Upper lobe of right lung (tissue), 1 donor: ENCODE measurements around the gene PABPC3. TPM values are rescaled to one million over a fixed set of nuclear protein-coding genes. Genes with fewer than 3 reads are reported as not detected.

Experiments used
- ATAC-seq: fragments of 200-7000 bp; cut with Tn5 transposase; one replicate; pipeline ENCODE4 v1.9.1; 2020; ENCODE audit warnings: mild to moderate bottlenecking, moderate library complexity
- DNase-seq: peaks from one replicate; pipeline ENCODE4 v3.0.0-alpha.2; 2020
- H3K27ac ChIP-seq: fragments of 200-600 bp; one replicate; pipeline ENCODE4 v1.8.0; 2022
- H3K27me3 ChIP-seq: fragments of 200-600 bp; one replicate; pipeline ENCODE4 v1.8.0; 2022; ENCODE audit warnings: mild to moderate bottlenecking
- H3K36me3 ChIP-seq: fragments of 200-600 bp; one replicate; pipeline ENCODE4 v1.8.0; 2022
- H3K4me1 ChIP-seq: fragments of 200-600 bp; one replicate; pipeline ENCODE4 v1.8.0; 2022
- H3K4me3 ChIP-seq: fragments of 200-600 bp; one replicate; pipeline ENCODE4 v1.8.0; 2022; ENCODE audit warnings: mild to moderate bottlenecking
- H3K9me3 ChIP-seq: fragments of 200-600 bp; one replicate; pipeline ENCODE4 v1.8.0; 2022
- intact Hi-C: fragments of 100-400 bp; cut with DNase I; formaldehyde crosslinking; loops from one replicate; pipeline ENCODE4 v1.11.0; 2022
- total RNA-seq: library from RNA; stranded (reverse); fragmentation: NEBNext Ultra II Directional; extraction: Animal tissue kit (Norgen Biotek cat#: 25700); gene quantifications from one replicate; pipeline ENCODE4 v1.2.1, GENCODE V29; 2021
- TF ChIP-seq, protein P1 (sequence below): fragments of 200-600 bp; IDR thresholded peaks from one replicate; pipeline ENCODE4 v1.8.0; 2022; ENCODE audit warnings: antibody characterized with exemption
- donor health status: DM: no; HTN: yes; CAD: no; lungs with severe emphysema.

The PABPC3 gene
- total RNA-seq, 1 donor from 2014 or later, result 0.12 TPM

DNA sequence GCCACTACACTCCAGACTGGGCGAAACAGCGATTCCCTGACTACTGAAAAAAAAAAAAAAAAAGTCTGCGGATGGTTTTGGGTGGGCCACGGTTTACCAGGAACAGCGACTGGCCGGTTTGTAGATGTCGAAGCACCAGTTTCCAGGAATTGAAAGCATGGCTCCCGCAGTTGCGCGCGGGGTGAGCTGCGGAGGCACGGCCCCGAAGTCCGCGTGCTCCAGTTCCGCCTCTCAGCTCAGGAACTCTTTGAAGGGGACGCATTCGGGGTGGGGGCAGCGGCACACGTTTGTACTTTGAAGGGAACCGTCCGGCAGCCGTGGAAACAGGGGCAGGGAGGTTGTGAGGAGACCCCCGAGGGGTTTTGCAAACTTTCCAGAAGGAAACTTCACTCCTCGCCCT lies 27.1 kb upstream of the PABPC3 start:
- no peak overlapping the region for H3K27ac ChIP-seq
- H3K4me3 ChIP-seq, result no peak overlapping the region
- intact Hi-C loops, result no loop called here
- H3K36me3 ChIP-seq, result no peaks in the 10 kb centered on the region
- peaks cover 13% of the 10 kb centered on the region for H3K27me3 ChIP-seq
- no peaks in the 10 kb centered on the region for H3K9me3 ChIP-seq
- TF ChIP-seq, protein P1, sequence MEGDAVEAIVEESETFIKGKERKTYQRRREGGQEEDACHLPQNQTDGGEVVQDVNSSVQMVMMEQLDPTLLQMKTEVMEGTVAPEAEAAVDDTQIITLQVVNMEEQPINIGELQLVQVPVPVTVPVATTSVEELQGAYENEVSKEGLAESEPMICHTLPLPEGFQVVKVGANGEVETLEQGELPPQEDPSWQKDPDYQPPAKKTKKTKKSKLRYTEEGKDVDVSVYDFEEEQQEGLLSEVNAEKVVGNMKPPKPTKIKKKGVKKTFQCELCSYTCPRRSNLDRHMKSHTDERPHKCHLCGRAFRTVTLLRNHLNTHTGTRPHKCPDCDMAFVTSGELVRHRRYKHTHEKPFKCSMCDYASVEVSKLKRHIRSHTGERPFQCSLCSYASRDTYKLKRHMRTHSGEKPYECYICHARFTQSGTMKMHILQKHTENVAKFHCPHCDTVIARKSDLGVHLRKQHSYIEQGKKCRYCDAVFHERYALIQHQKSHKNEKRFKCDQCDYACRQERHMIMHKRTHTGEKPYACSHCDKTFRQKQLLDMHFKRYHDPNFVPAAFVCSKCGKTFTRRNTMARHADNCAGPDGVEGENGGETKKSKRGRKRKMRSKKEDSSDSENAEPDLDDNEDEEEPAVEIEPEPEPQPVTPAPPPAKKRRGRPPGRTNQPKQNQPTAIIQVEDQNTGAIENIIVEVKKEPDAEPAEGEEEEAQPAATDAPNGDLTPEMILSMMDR, result no peak
- ATAC-seq (no peak), DNase-seq (no peak)
- H3K4me1 ChIP-seq, result no peaks in the 10 kb centered on the region

DNA sequence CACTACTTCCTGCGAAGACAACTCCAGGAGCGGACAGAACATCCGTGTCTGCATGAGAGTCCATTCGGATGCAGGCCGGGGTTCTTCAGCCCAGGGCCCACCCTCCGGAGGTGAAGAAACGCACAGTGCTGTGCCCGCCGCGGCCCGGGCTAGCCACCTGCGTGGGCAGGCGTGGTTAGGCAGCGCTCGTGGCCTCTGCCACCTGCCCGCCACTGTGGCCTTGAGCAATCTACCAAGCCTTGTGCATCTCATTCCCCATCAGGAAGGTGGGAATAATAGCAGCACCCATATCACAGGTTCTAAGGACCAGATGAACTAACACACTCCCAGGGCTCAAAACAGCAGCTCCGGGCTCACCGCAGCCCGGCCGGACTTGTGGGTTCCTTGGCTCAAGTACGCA lies 26.7 kb upstream of the PABPC3 start:
- Histone ChIP-seq H3K27ac (no peak overlapping the region), H3K4me3 (no peak overlapping the region), H3K9me3 (no peaks in the 10 kb centered on the region), H3K4me1 (no peaks in the 10 kb centered on the region), H3K36me3 (no peaks in the 10 kb centered on the region), H3K27me3 (peaks cover 16% of the 10 kb centered on the region)
- DNase-seq (no peak), ATAC-seq (peak; percentile 35)
- TF ChIP-seq, protein P1, result no peak
- intact Hi-C loops, result no loop called here

DNA sequence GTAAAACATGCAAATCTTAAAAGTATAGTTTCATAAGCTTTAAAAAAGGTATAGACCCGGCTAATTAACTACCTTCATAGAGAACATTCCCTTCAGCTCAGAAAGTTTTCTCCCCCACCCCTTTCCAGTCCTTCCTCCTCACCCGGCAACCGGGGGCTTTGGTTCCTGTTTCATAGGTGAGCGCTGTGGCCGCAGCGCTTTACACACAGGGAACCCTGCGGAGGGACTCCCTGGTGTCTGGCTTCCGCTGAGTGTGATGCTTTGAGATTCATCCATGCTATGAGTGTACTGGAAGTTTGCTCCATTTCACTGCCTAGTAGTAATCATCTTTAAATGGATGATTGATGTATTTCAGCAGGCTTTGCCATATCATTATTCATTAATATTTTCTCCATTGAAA lies 26.0 kb upstream of the PABPC3 start:
- no peaks in the 10 kb centered on the region for H3K36me3 ChIP-seq

DNA sequence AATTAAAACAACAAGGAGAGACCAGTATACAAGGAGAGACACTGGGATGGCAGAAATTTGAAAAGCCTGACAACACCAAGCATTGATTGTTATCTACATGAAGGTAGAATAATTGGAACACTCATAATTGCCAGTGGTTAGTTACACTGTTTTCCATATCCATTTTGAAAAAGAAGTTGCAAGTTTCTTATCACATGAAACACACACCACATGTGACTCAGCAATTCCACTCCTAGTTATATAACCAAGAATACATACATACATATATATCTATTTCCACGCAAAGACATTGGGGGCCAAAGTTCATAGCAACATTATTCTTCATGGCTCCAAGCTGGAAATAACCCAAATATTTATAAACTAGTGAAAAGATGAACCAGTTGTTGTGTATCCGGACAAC lies 15.2 kb upstream of the PABPC3 start:
- Histone ChIP-seq H3K36me3 (no peaks in the 10 kb centered on the region), H3K4me3 (no peak overlapping the region), H3K9me3 (no peaks in the 10 kb centered on the region), H3K27ac (no peak overlapping the region), H3K4me1 (no peaks in the 10 kb centered on the region), H3K27me3 (no peaks in the 10 kb centered on the region)
- intact Hi-C loops, result no loop called here
- ATAC-seq (no peak), DNase-seq (no peak)
- TF ChIP-seq, protein P1, result no peak

More for the DNA sequence above, 26.0 kb upstream of the PABPC3 start:
- no peaks in the 10 kb centered on the region for H3K4me1 ChIP-seq
- no peak overlapping the region for H3K4me3 ChIP-seq
- peaks cover 23% of the 10 kb centered on the region for H3K27me3 ChIP-seq
- TF ChIP-seq, protein P1, result no peak
- intact Hi-C loops, result no loop called here
- H3K27ac ChIP-seq, result no peak overlapping the region
- H3K9me3 ChIP-seq, result no peaks in the 10 kb centered on the region
- DNase-seq (no peak), ATAC-seq (no peak)

DNA sequence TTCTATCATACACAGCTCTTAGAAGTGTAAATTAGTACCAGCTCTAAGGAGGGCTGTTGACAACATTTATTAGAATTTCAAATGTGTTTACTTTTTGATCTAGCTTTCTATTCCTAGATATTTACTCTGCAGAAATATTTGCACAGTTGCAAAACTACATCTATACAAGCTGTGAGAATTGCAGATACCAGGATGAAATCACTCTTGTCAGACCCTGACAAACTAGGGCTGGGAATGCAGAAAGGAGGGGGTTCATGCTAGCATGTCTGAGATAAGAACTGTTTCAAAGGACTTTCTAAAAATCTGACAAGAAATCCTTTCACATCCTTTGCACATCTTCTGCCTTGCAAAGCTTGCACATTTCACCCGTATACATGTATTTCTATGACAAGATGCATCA lies 11.8 kb upstream of the PABPC3 start:
- intact Hi-C loops, result no loop called here
- no peak for DNase-seq
- no peak for ATAC-seq
- H3K4me1 ChIP-seq, result no peaks in the 10 kb centered on the region
- no peaks in the 10 kb centered on the region for H3K36me3 ChIP-seq
- H3K4me3 ChIP-seq, result no peak overlapping the region
- TF ChIP-seq, protein P1, result no peak
- no peak overlapping the region for H3K27ac ChIP-seq
- no peaks in the 10 kb centered on the region for H3K27me3 ChIP-seq
- H3K9me3 ChIP-seq, result no peaks in the 10 kb centered on the region

DNA sequence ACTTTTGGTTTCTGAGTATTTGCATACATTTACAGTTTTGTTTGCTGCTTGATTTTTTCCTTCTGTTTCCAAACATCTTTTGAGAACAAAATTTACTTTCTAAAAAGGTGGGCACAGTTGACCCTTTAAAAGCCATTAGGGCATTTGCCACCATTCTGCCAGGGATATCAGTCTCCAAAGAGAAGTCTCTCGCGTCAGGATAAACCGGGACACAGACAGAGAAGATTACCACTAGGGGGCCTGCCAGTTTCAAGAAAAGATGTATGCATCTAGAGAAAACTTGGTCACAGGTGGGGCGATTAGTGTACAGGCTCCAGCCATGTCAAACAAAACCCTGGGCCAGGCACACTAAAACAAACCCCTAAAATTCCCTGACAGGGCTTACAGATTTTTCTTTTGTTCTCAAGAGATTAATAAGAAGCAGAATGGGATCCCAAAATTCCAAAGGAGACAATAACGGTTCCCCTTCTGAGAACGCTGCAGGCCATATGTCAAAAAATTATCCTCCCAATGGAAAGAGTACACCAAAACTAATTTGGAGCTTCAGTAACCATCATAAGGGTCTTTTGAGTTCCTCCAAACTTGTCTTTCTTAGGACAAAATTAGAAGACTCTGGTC lies 10.7 kb upstream of the PABPC3 start:
- Histone ChIP-seq H3K4me3 (no peak overlapping the region), H3K9me3 (no peaks in the 10 kb centered on the region), H3K27me3 (no peaks in the 10 kb centered on the region), H3K36me3 (no peaks in the 10 kb centered on the region), H3K27ac (no peak overlapping the region), H3K4me1 (no peaks in the 10 kb centered on the region)
- DNase-seq, result no peak
- ATAC-seq, result peak; percentile 32
- intact Hi-C loops, result no loop called here
- TF ChIP-seq, protein P1, result peak; percentile 44
